HepG2 (cell line): ENCODE data around the gene MRPS34. TPM values are rescaled to one million over a fixed set of nuclear protein-coding genes. Genes with fewer than 3 reads are reported as not detected.
A peak's percentile ranks its signal among the peaks of the same experiment; 100 is the strongest.

Experiments
- ATF7-NPFF ChIP-seq: sonication (generic); formaldehyde crosslinking; IDR thresholded peaks from 2 replicates; pipeline ENCODE4 v1.8.1; 2023; ENCODE audit warnings: mild to moderate bottlenecking, low read depth, missing genetic modification reagents, moderate library complexity
- HCFC1 ChIP-seq: fragments of 150-350 bp; IDR thresholded peaks from 2 replicates; pipeline ENCODE4 v1.6.1; 2014; ENCODE audit warnings: low read depth, low read length
- HDAC2 ChIP-seq: sonication (generic); formaldehyde crosslinking; IDR thresholded peaks from 2 replicates; pipeline ENCODE4 v1.4.0; 2020; ENCODE audit warnings: missing genetic modification reagents
- JDP2 ChIP-seq: sonication (generic); formaldehyde crosslinking; IDR thresholded peaks from 2 replicates; pipeline ENCODE4 v1.8.1; 2022; ENCODE audit warnings: missing genetic modification reagents, borderline replicate concordance
- KAT8 ChIP-seq: IDR thresholded peaks from 2 replicates; pipeline ENCODE4 v1.6.1; 2016; ENCODE audit warnings: missing genetic modification reagents, missing compliant biosample characterization
- MAFF ChIP-seq: IDR thresholded peaks from 2 replicates; pipeline ENCODE4 v1.6.1; 2011; ENCODE audit warnings: low read depth, low read length, improper control_type of control experiment
- MEIS2 ChIP-seq: sonication (generic); formaldehyde crosslinking; IDR thresholded peaks from 2 replicates; pipeline ENCODE4 v1.9.0; 2021; ENCODE audit warnings: mild to moderate bottlenecking, missing genetic modification reagents
- MTF1 ChIP-seq: sonication (generic); formaldehyde crosslinking; IDR thresholded peaks from 2 replicates; pipeline ENCODE4 v1.5.0; 2020; ENCODE audit warnings: missing genetic modification reagents
- NCOA1 ChIP-seq: sonication (generic); formaldehyde crosslinking; IDR thresholded peaks from 2 replicates; pipeline ENCODE4 v1.9.0; 2021; ENCODE audit warnings: missing genetic modification reagents
- SRSF1 ChIP-seq: fragments of 200-400 bp; formaldehyde crosslinking; optimal IDR thresholded peaks from 2 replicates; pipeline ENCODE3; 2017; ENCODE audit warnings: mild to moderate bottlenecking, low read depth, low read length, moderate library complexity
- STAT5B ChIP-seq: sonication (generic); formaldehyde crosslinking; IDR thresholded peaks from 2 replicates; pipeline ENCODE4 v1.4.0; 2020; ENCODE audit warnings: missing genetic modification reagents
- ZBTB21 ChIP-seq: sonication (generic); formaldehyde crosslinking; IDR thresholded peaks from 2 replicates; pipeline ENCODE4 v1.4.0; 2020; ENCODE audit warnings: missing genetic modification reagents
- ZIK1 ChIP-seq: sonication (generic); formaldehyde crosslinking; IDR thresholded peaks from 2 replicates; pipeline ENCODE4 v1.5.0; 2020; ENCODE audit warnings: mild to moderate bottlenecking, low read depth, missing genetic modification reagents, borderline replicate concordance
- ZNF326 ChIP-seq: sonication (generic); formaldehyde crosslinking; IDR thresholded peaks from 2 replicates; pipeline ENCODE4 v1.4.0; 2020; ENCODE audit warnings: missing genetic modification reagents, borderline replicate concordance
- ZNF605 ChIP-seq: sonication (generic); formaldehyde crosslinking; IDR thresholded peaks from 2 replicates; pipeline ENCODE4 v1.8.0; 2022; ENCODE audit warnings: mild to moderate bottlenecking, missing genetic modification reagents
- ZNF703 ChIP-seq: sonication (generic); formaldehyde crosslinking; IDR thresholded peaks from 2 replicates; pipeline ENCODE4 v1.5.1; 2020; ENCODE audit warnings: missing genetic modification reagents, mild to moderate bottlenecking, moderate library complexity, borderline replicate concordance
- polyA plus RNA-seq, 8 experiments: library from polyadenylated mRNA; depleted of rRNA in 3 of 8; stranded (reverse) in 7 of 8; unstranded in 1 of 8; fragments of >200 nt; fragmentation: Illumina TruSeq in 4 of 8; extraction: Trizol in 4 of 8; gene quantifications; 2 replicates each; pipeline versions ENCODE4 v1.2.1 to v1.2.3, GENCODE V29; 2011 to 2016; ENCODE audit warnings: low read depth in 4 of 8, missing spikeins in 1 of 8, mixed read lengths in 1 of 8; ENCODE audit not compliant: insufficient read depth in 1 of 8
- total RNA-seq, 5 experiments: library from RNA; depleted of rRNA; stranded (reverse); fragments of >200 nt; fragmentation: Illumina TruSeq; extraction: Trizol; gene quantifications; 2 replicates each; pipeline ENCODE4 v1.2.3, GENCODE V29; 2016; ENCODE audit warnings: low read depth in 1 of 5
- TF ChIP-seq, protein P1 (sequence below): sonication (generic); formaldehyde crosslinking; IDR thresholded peaks from 2 replicates; pipeline ENCODE4 v1.5.1; 2020; ENCODE audit warnings: missing genetic modification reagents, mild to moderate bottlenecking, borderline replicate concordance
- TF ChIP-seq, protein P2 (sequence below): sonication (generic); formaldehyde crosslinking; IDR thresholded peaks from 2 replicates; pipeline ENCODE4 v1.4.0; 2020; ENCODE audit warnings: missing genetic modification reagents, borderline replicate concordance
- TF ChIP-seq, protein P3 (sequence below): IDR thresholded peaks from 2 replicates; pipeline ENCODE4 v1.6.1; 2016; ENCODE audit warnings: mild to moderate bottlenecking, missing biosample characterization, missing genetic modification reagents
- TF ChIP-seq, protein P4 (sequence below): sonication (generic); formaldehyde crosslinking; IDR thresholded peaks from 2 replicates; pipeline ENCODE4 v1.8.0; 2022; ENCODE audit warnings: mild to moderate bottlenecking, missing genetic modification reagents
- TF ChIP-seq, protein P5 (sequence below): sonication (generic); formaldehyde crosslinking; IDR thresholded peaks from 2 replicates; pipeline ENCODE4 v1.4.0; 2020; ENCODE audit warnings: mild to moderate bottlenecking, low read depth, missing genetic modification reagents
- TF ChIP-seq, protein P6 (sequence below): sonication (generic); formaldehyde crosslinking; IDR thresholded peaks from 2 replicates; pipeline ENCODE4 v1.5.0; 2020; ENCODE audit warnings: missing genetic modification reagents

MRPS34 gene
- total and polyA plus RNA-seq, 2 of the 13 experiments (the other 11 are each of a cell fraction or from before 2014, with no cell fraction given): 63.5 to 131 TPM

DNA sequence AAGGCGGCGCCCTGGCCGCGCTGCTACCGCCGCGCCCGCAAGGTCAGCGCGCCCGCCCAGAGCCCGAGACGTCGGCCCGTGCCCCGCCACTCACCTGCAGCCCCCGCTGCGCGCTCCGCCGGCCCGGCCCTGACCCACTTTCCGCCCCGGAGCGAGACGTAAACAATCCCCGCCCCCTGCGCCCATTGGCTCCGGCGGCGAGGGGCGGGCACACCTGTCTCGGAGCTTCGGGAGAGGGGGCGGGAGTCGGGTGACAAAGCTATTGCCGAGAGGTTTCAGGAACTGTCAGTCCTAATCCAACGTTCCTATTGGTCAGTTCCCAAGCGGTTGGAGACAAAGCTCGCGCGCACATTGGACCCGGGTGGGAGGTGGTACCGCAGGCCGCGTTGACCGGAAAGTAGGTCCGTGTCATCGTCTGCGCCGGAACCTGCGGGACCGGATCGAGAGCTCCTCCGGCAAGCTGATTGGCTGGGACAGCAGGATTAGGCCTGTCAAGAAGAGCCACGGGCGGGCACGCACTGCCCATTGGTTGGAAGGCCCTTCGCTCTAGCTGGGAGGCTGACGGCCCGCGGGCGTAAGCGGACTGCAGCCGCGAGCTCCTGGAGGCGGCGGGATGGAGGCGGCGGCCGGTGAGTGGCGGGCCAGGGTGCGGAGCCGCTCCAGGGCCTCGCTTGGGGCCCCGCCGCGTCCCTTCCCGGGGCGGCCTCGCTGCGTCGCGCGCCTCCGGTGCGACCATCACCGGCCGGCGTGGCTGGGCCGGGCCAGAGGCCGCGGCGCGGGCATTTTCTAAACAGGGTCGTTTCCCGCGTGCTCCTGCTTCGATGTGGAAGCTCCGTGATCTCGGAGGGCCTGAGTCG, 9.7 kb upstream of the MRPS34 start, which contains the start of the genes NUBP2 and SPSB3 (continued):
- TF ChIP-seq, protein P1, sequence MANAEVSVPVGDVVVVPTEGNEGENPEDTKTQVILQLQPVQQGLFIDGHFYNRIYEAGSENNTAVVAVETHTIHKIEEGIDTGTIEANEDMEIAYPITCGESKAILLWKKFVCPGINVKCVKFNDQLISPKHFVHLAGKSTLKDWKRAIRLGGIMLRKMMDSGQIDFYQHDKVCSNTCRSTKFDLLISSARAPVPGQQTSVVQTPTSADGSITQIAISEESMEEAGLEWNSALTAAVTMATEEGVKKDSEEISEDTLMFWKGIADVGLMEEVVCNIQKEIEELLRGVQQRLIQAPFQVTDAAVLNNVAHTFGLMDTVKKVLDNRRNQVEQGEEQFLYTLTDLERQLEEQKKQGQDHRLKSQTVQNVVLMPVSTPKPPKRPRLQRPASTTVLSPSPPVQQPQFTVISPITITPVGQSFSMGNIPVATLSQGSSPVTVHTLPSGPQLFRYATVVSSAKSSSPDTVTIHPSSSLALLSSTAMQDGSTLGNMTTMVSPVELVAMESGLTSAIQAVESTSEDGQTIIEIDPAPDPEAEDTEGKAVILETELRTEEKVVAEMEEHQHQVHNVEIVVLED (CRISPR knock-in tag): peak; percentile 83
- TF ChIP-seq HCFC1 (peak; percentile 69), ZNF605 (CRISPR knock-in tag) (no peak), ZNF703 (CRISPR knock-in tag) (no peak), STAT5B (CRISPR knock-in tag) (no peak), ZBTB21 (no peak), JDP2 (no peak; the same call in 1 of the 2 replicates), ATF7-NPFF (no peak; the same call in 1 of the 2 replicates), ZNF326 (CRISPR knock-in tag) (no peak), MTF1 (CRISPR knock-in tag) (no peak), HDAC2 (CRISPR knock-in tag) (0 out of 2 replicates have a peak, but pooled peaks have one; percentile 39), ZIK1 (CRISPR knock-in tag) (no peak), MEIS2 (CRISPR knock-in tag) (peak; percentile 14; the same call in 1 of the 2 replicates), KAT8 (peak; percentile 95), SRSF1 (peak; percentile 30), NCOA1 (CRISPR knock-in tag) (no peak), MAFF (no peak)
- TF ChIP-seq, protein P2, sequence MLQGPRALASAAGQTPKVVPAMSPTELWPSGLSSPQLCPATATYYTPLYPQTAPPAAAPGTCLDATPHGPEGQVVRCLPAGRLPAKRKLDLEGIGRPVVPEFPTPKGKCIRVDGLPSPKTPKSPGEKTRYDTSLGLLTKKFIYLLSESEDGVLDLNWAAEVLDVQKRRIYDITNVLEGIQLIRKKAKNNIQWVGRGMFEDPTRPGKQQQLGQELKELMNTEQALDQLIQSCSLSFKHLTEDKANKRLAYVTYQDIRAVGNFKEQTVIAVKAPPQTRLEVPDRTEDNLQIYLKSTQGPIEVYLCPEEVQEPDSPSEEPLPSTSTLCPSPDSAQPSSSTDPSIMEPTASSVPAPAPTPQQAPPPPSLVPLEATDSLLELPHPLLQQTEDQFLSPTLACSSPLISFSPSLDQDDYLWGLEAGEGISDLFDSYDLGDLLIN: no peak
- TF ChIP-seq, protein P3, sequence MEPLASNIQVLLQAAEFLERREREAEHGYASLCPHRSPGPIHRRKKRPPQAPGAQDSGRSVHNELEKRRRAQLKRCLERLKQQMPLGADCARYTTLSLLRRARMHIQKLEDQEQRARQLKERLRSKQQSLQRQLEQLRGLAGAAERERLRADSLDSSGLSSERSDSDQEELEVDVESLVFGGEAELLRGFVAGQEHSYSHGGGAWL (CRISPR knock-in tag): peak; percentile 73
- TF ChIP-seq, protein P4, sequence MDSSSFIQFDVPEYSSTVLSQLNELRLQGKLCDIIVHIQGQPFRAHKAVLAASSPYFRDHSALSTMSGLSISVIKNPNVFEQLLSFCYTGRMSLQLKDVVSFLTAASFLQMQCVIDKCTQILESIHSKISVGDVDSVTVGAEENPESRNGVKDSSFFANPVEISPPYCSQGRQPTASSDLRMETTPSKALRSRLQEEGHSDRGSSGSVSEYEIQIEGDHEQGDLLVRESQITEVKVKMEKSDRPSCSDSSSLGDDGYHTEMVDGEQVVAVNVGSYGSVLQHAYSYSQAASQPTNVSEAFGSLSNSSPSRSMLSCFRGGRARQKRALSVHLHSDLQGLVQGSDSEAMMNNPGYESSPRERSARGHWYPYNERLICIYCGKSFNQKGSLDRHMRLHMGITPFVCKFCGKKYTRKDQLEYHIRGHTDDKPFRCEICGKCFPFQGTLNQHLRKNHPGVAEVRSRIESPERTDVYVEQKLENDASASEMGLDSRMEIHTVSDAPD (CRISPR knock-in tag): no peak
- TF ChIP-seq, protein P5, sequence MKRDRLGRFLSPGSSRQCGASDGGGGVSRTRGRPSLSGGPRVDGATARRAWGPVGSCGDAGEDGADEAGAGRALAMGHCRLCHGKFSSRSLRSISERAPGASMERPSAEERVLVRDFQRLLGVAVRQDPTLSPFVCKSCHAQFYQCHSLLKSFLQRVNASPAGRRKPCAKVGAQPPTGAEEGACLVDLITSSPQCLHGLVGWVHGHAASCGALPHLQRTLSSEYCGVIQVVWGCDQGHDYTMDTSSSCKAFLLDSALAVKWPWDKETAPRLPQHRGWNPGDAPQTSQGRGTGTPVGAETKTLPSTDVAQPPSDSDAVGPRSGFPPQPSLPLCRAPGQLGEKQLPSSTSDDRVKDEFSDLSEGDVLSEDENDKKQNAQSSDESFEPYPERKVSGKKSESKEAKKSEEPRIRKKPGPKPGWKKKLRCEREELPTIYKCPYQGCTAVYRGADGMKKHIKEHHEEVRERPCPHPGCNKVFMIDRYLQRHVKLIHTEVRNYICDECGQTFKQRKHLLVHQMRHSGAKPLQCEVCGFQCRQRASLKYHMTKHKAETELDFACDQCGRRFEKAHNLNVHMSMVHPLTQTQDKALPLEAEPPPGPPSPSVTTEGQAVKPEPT (CRISPR knock-in tag): no peak; the same call in 1 of the 2 replicates
- TF ChIP-seq, protein P6, sequence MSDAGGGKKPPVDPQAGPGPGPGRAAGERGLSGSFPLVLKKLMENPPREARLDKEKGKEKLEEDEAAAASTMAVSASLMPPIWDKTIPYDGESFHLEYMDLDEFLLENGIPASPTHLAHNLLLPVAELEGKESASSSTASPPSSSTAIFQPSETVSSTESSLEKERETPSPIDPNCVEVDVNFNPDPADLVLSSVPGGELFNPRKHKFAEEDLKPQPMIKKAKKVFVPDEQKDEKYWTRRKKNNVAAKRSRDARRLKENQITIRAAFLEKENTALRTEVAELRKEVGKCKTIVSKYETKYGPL (CRISPR knock-in tag): no peak
